NCI-H345 (cell line): ENCODE measurements around the gene FAM98C.

Source experiments
- DNase-seq: peaks from one replicate; lab custom pipeline; 2025; lab: John Stamatoyannopoulos, UW

Gene FAM98C

DNA sequence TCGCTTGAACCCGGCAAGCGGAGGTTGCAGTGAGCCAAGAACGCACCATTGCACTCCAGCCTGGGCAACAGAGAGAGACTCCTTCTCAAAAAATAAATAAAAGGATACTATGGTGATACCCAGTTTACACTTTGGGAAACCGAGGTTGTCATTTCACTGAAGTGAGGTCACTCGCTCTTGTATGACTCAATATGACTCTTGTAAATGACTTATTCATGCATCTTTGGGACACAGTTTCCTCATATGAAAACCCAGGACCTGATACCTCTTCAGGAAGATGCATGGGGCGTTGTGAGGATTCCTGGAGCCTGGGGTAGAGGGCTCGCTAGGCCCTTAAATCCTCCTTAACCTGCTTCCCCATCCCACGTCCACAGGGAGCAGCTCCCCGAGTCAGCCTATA, 24.0 kb upstream of the FAM98C start:
- no peak for DNase-seq

DNA sequence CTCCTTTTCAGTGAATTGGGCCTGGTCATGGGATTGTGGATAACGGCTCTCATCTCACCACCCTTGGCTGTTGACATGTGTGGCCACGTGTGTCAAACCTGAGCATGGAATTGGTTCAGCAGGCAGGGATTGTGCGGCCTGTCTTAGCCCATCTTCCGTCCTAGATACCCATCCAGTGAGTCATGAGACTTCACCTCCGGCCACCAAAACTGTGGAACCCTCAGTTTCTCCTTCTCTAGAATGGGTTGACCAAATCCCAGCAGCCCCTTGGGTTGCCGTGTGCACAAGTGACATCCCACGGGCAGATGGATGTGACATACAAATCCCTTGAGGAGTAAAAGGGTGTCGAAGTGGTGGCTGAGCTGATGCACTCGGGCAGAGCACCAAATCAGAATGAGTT, 21.8 kb upstream of the FAM98C start:
- DNase-seq = no peak

DNA sequence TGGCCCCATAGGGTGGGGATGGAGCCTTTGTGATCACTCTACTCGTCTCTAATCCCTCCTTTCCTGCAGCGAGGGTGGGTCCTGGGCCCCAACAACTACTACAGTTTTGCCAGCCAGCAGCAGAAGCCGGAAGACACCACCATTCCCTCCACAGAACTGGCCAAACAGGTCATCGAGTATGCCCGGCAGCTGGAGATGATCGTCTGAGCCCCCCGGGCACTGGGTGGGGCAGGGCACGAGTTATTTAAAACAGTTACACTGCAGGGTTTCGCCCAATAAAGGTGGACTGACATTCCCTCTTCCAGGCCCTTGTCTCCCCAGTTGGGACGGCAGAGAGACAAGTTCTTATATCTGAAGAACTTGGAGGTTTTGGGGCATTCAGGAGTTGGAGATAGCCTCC, 19.7 kb upstream of the FAM98C start:
- DNase-seq = no peak

DNA sequence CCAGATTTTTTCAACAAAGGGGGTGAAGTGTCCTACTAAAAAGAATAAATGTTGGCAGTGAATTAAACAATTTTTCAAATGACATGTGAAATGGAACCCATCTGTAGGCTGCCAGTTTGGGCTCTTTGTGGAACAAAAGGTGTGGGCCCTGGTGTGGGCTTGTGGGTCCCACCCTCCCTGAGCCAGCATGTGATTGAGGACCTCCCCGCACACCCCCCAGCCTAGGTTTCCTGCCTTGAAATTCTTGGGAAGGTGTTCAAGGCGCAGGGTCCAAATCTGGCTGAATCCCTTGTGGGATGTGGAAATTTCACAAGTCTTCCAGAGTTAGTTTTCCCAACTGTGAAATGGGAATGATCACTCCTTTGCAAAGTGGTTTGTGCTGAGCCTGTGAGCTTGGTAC, 19.1 kb upstream of the FAM98C start:
- DNase-seq = no peak

DNA sequence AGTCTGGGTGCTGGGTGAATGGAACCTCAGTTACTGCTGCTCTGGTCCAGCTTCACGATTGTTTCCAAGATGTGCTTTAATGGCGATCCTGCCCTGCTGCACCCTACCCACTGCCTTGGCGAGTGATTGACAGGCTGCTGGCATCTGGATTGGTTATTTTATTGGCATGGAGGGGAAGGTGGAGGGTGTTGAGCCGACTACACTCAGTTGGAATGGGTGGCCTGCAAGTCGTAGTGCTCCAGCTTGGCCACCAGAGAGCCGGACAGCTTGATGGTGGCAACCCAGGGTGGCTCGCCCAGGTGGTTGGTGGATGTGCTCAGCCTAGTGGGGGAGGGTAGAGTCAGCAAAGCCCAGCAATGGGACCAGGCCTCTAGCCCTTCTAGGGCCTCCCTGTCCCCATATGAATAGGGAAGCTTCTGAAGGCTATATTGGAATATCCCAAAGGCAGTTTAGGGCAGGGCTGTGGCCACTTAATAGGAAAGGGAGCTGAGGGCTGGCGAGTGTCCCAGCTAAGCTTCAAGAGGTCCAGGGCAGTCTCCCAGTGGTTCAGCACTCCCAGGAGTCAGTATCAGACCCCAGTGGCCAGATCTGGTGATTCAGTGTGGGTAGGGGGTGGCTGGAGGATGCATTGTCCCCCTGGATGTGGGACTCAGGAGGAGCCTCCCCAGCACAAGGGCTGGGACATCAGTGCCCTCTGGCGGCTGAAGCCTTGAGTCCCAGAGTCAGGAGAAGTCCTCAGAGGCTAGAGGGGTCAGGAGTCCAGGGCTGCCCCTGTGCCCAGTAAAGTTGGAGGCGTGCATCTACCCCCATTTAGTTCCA, 18.5 kb upstream of the FAM98C start:
- DNase-seq = no peak

DNA sequence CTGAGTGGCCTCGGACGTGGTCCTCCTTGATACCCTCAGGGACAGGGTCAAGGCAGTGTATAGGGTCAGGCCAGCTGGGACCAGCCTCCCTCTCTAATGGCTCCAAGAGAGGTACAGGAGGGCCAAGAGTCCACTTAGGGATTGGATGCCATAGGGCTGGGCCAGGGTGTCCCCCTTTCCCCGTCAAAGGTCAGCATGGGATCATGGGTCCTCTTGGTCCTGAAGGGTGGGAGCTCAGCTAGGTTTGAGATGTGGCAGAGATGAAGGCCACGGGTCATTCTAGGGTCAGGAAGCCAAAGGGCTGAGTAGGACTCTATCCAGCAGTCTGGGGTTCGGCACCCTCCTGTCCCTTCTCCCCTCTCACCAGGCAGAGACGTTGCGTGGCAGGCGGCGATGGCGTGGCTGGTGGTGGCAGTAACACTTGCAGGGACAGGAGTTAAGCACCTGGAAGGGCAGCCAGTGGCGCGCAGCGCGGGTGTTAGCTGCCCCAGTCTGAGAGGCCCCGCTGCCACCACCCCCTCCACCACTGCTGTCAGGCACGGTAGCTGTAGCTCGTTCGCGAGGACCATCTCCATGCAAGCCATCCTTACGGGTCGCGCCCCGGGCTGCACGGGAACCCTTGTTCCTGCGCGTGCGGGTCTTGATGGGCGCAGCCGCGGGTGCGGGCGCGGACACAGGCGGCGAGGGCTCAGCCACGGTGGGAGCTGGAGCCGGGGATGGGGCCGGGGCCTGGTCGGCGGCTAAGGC, 17.7 kb upstream of the FAM98C start:
- no peak for DNase-seq

DNA sequence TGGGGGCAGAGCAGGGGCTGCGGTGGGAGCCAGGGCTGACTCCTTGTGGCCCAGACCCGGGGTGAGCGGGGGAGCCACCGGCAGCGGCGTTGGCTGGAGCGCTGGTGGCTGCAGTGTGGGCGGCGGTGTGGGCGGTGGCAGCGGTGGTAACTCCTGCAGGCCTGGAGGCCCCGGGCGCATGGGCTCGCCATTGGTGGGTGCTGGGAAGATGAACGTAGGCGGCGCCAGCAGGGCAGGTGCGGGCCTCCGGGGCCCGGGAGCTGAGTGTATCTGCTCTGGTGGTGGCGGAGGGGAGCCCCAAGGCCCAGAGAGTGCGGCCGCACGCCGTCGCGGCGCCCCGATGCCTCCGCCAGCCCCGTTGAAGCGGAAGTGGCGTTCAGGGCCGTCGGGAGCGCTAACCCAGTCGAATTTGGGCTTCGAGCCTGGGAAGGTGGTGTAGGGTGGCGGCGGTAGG, 17.1 kb upstream of the FAM98C start:
- no peak for DNase-seq

DNA sequence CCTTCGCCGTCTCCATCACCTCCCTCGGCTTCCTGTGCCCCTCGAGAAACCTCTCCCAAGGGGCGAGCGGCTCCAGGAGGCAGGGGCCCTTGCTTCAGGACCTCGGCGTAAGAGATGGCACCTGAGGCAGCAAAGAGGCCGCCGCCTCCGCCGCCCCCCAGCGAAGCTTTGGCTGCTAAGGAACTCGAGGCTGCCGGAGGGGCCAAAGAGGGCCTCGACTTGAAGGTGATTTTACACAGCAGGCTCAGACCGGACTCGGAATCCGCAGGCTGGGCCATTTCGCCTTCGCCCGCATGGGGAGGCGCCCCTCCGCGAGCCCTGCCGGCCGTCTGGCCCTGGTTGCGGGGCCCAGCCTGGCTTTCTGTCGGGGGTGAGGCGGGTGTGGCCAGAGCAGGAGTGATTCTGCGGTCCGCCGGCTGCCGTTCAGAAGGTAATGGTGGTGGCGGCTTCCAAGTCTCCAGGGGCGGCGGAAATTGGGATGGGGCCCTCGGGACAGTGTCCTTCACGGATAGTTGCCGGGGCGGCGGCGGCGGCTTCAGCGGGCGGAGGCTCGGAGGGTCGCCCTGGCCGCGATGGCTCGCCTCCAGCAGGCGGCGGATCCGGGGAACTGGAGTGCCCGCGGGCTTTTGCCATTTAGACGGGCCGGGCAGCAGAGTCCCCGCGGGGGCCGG, 16.5 kb upstream of the FAM98C start:
- no peak for DNase-seq

DNA sequence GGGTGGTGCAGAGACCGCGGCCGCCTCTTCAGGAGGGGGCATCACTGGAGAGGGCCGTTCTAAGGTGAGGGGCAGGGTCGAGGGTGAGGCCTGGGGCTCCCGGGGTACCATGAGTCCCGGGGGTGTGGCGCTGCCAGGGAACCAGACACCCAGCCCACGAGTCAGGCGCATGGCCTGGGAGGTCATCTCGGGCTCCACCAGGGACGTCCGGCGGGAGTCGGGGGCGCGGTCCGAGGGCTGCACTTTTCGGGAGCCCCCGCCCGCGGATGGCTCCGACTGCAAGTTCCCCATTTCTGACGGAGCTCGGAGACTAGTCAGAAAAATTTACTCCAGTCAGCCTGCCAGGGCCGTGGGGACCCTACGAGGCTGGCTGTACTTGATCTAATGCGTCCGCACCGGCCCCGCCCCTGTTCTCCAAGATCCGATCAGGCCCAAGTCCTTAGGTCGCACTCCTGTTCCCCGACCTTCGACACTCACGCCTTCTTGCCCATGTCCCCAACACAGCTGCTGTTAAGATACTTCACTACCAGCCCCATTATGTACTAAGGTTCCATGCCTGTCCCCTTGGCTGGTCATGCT, 15.8 kb upstream of the FAM98C start:
- no peak for DNase-seq

DNA sequence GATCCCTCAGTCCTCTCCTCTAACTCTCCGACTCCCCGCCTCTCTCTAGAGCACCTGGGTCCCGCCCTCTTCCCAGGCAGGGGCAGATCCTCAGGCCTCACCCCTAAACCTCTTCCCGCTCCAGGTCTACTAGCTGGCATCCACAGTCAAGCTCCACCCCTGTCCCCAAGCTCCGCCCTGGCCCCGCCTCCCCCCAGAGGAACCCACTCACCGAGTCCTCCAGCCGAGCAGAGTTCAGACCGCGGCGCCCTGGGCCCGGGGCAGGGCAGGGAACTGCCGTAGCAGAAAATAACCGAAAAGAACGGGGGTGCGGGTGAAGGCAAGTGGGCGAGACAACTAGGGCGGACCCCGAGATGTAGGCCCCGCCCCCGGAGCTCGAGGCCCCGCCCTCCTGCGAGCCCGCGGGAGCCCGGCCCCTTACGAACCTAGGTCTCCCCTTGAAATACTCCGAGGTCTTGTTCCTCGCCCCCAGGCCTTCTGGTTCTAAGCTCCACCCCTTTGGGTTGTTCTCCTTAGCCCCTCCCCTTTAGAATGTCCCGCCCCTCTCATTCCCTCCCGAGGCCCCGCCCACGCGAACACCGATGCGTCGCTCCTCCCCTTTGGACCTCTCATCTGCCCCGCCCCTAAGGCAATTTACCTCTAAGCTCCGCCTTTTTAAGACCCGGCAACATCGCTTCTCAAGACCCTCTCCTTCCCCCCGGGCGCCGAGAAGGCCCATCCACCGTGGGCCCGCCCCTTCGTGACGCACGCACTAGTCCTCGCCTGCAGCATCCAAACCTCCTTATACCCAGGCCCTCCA, 15.1 kb upstream of the FAM98C start, which contains the start of gene GGN:
Gene GGN (minus strand): TSS at position 485 of the 799 bp plus-strand sequence. CDS start 773 bp downstream, outside the sequence.
- DNase-seq = peak; percentile 99

DNA sequence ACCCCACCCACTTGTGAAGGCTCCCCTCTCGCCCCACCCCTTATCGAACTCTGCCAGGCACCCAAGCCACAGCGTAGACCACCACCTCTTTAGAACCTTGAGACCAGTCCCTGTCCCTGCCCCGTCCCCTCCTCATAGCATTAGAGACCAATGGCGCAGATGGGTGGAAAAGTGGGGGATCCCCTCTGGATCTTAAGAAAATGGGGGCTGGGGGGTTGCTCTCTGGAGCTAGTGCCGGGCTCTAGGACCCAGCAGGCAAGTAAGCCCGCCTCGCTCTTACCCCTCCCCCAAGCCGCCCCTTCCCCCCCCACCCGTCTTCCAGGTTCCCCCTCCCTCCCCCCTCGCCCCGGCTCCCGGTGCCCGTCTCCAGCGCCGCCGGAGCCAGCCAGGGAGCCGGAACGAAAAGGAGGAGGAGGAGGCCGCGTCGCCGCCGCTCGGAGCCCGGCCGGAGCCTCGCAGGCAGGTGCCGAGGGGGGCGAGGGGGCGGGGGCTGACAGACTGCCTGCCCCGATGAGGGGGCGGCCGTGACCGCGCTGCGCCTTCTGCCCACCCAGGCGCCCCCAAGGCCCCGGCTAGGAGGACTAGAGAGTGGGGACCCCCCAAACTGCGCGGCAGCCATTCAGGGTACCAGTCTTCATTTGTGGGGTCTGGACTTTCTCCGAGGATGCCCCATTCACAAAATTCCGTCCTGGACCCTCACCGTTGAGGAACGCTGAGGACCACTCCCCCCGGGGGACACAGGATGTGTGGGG, 14.4 kb upstream of the FAM98C start, which contains the start of gene SPRED3:
Gene SPRED3 (plus strand): TSS at position 349 of the 752 bp plus-strand sequence. CDS start 1,606 bp downstream, outside the sequence.
- peak; percentile 95 for DNase-seq

DNA sequence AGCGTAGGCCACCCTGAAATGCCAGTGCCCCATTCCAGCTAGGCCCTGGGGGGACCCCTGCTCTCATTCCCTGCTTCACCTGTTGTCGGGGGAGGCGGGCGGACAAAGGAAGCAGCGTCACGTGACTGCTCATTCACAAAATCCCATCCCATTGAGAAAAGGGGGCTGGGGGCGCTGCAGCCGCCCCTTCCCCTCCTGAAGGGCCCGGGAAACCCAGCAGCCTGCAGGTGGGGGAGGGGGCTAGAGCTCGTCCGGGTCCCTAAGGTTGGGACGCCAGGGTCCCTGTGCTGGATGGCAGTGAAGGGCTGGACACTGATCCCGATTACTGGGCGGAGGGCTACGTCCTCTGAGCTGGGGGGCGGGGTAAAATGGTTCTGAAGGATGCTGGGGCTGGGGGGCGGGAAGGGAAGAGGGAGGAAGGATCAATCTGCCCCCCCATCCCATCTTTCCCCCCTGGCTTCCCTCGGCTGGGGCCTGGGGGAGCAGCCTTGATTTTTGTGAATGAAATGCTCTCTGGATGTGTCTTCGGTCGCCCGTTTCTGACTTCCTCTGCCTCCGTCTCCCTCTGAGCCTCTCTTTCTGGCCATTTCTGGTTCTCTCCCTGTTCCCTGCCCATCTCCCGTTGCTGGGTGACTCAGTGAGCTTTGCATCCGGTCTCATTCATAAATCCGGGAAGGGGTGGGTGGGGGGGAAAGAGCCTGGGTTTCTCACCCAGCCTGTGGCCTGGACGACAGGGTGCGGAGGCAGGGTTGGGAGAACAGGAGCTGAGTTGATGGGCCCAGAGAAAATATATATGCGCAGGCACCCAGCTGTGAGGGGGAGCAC, 13.6 kb upstream of the FAM98C start:
- DNase-seq = peak; percentile 72

DNA sequence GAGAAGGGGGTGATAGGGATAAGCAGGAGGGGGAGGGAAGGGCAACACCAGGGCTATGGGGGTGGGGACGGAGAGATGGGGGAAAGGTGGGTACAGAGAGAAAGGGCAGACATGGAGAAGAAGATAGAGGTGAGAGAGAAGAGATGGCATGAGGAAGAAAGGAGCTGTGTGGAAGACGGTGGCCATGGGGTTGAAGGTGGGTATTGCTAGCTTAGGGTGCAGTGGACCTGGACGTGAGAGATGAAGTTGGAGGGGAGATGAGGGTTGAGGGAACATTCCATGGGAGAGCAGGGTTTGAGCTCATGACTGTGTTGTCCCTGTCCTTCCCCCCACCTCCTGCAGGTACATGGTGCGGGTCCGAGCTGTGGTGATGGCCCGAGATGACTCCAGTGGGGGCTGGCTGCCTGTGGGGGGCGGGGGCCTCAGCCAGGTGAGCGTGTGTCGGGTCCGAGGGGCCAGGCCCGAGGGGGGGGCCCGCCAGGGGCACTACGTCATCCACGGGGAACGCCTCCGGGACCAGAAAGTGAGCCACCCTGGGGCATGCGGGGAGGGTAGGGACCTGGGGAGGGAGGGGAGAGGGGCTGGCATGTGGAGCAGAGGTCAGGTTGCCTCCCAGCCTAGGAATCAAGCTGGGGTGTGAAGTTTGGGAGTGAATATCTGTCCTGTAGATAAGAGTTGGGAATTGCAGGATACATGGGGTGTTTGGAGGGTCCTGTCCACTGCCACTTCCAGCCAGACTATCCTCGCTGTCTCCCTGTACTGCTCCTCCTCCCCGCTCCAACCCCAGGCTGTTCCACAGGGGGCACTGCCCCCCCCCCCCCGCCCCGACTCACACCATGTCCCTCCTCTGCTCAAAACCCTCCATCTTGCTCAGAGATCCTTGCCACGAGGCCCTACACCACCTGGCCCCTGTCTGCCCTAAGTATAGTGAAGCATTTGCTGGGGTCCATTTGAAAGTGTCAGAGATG, 12.7 kb upstream of the FAM98C start:
- DNase-seq = no peak

DNA sequence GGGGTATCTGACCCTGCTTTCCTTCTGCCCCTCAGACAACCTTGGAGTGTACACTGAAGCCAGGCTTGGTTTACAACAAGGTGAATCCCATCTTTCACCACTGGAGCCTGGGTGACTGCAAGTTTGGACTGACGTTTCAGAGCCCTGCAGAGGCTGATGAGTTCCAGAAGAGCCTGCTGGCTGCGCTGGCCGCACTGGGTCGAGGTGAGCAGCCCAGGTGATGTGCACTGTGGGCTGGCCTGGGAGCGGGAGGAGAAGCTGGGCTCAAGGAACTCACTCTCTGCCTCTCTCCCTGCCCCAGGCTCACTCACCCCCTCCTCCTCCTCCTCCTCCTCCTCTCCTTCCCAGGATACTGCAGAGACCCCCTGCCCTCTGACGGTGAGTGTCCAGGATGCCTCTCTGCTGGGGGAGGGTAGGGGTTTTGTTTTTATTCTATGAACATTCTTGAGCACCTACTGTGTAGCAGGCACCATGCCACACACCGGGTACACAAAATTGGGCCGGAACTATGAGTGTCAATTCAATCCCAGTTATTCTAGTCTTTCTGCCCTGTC, 10.9 kb upstream of the FAM98C start:
- no peak for DNase-seq

DNA sequence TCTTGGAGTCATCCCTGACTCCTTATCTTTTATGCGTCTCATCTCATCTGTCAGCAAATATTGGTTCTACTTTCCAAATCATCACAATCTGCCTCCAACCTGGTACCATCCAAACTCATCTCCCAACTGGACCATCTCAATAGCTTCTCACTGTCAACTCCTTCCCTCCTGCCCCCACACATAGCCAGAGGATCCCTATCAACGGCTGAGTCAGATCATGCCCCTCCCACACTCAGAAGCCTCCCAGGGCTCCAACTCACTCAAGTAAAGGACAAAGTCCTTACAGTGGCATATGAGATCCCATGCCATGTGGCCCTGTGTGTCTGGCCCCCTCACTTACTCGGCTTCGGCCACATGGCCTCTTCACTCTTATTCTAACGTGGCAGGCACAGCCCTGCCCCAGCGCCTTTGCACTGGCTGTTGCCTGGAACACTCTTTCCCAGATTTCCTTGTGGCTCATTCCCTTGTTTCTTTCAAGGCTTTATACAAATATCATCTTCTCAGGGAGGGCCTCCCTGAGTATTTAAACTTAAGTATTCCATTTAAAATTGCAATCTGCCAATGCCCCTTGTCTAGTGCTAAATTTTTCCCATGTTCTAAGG, 10.1 kb upstream of the FAM98C start:
- DNase-seq = no peak

DNA sequence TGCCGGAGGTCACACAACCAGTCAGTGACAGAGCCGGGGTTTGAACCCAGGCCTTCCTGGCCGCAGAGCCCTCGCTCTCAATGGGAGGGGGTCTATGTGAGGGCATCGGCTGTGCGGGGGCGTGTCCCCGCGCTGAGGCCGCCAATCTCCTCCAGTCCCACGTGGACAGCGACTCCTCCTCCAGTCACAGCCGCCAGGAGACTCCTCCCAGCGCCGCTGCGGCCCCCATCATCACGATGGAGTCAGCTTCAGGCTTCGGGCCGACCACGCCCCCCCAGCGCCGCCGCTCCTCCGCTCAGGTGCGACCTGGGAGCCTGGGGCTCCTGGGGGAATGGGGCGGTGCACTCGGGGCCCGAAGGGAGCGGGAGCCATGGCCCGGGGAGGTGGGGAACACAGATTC, 8.4 kb upstream of the FAM98C start:
- DNase-seq = no peak

DNA sequence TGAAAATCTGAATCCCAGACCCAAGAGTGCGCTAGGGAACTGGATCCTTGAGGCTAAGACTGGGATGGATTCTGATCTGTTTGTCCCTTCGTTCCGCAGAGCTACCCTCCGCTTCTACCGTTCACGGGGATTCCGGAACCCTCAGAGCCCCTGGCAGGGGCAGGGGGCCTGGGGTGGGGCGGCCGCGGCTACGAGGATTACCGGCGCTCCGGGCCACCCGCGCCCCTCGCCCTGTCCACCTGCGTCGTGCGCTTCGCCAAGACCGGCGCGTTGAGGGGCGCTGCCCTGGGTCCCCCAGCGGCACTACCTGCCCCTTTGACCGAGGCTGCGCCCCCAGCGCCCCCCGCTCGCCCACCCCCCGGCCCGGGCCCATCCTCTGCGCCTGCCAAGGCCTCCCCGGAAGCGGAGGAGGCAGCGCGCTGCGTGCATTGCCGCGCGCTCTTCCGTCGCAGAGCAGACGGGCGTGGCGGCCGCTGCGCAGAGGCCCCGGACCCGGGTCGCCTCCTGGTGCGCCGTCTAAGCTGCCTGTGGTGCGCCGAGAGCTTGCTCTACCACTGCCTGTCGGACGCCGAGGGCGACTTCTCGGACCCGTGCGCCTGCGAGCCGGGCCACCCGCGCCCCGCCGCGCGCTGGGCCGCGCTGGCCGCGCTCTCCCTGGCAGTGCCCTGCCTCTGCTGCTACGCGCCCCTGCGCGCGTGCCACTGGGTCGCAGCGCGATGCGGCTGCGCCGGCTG, 7.3 kb upstream of the FAM98C start:
- no peak for DNase-seq
